GM19455 (cell line): Measurements from ENCODE around the gene OSBP.
"Not testable (repeated sequence)": the region's sequence is repeated elsewhere in the genome, so short reads cannot be mapped to it uniquely, and the experiment has no call there.

Experiments used
- ATAC-seq: cut with Tn5 transposase; IDR thresholded peaks from one replicate; pipeline ENCODE4 v1.9.1; 2021; ENCODE audit not compliant: unreplicated experiment

OSBP gene

GRCh38 chr11:59555601-59556114 lies 59.9 kb downstream of the OSBP start:
- ATAC-seq, result no peak

DNA sequence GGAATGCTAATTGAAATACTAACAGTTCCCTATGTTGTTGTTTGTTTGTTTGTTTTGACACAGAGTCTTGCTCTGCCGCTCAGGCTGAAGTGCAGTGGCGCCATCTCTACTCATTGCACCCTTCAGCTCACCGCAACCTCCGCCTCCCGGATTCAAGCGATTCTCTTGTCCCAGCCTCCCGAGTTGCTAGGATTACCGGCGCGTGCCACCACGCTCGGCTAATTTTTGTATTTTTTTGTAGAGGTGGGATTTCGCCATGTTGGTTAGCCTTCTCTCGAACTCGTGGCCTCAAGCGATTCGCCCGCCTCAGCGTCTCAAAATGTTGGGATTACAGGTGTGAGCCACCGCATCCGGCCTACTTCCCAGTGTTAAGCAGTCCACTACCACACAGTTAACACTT lies 62.3 kb downstream of the OSBP start:
- ATAC-seq, result no peak

DNA sequence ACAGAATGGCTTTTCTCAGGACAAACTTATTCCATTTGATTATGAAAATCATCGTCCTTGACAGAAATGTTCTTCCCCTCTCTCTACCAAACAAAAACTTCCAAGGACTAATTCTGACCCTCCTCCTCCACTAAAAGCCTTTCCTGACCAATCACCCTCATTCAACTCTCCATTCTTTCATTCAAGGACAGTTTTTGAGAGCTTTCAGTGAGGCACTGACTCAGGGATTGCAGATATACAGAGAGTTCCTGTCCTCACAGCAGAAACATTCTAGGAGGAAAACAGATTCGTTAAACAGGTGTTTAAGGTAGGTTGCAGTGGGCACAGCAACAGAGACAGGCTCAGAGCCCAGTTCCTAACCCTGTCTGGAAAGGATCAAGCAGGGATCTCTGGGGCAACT lies 62.7 kb downstream of the OSBP start:
- no peak for ATAC-seq

DNA sequence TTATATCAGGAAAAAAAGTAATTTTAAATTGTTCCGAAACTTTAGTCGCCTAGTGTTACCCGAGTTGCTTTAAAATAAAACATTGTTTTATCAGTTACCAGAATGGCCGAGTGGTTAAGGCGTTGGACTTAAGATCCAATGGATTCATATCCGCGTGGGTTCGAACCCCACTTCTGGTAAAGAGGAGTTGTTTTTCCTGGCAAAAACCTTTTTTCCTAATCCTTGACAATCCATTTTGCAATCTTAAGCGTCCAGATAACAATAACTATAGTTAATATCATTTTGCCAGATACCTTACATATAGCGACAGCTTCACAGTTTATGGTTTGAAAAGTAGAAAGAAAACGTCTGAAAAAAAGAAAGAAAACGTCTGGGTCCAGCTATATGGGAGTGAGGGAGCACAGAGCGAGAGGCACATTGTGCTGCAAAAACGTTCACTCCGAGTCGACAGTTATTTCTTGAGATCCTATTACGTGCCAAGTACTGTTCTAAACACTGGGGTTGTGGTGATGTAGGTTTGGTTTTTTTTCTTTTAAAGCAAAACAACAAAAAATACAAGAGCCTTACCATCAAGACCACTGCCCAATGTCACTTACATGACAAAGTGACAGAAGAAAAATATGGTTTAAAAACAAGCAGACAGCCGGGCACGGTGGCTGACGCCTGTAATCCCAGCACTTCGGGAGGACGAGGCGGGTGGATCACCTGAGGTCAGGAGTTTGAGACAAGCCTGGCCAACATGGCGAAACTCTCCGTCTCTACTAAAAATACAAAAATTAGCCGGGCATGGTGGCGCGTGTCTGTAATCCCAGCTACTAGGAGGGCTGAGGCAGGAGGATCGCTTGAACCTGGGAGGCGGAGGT lies 63.7 kb downstream of the OSBP start:
- no peak for ATAC-seq

- peak; percentile 41 for ATAC-seq
Measured at GRCh38 chr11:59550842-59551658, 64.5 kb downstream of the OSBP start.

- ATAC-seq, result peak; percentile 86
Measured at GRCh38 chr11:59550368-59550841, 65.2 kb downstream of the OSBP start.

DNA sequence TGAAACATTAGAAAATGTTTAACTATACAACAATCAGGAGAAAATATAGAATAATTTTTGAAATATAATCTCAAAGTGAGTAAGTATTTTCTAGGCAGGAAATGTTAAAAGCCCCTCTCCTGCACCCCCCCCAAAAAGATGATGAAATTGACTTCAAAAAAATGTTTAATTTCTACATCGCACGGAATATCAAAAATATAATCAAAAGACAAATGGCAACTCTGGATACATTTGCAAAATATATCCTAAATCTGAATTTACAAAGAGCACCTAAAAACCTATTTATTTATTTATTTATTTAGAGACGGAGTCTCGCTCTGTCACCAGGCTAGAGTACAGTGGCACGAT lies 67.3 kb downstream of the OSBP start:
- ATAC-seq, result no peak

- not testable (repeated sequence) for ATAC-seq
Measured at GRCh38 chr11:59547605-59548308, 67.8 kb downstream of the OSBP start.

DNA sequence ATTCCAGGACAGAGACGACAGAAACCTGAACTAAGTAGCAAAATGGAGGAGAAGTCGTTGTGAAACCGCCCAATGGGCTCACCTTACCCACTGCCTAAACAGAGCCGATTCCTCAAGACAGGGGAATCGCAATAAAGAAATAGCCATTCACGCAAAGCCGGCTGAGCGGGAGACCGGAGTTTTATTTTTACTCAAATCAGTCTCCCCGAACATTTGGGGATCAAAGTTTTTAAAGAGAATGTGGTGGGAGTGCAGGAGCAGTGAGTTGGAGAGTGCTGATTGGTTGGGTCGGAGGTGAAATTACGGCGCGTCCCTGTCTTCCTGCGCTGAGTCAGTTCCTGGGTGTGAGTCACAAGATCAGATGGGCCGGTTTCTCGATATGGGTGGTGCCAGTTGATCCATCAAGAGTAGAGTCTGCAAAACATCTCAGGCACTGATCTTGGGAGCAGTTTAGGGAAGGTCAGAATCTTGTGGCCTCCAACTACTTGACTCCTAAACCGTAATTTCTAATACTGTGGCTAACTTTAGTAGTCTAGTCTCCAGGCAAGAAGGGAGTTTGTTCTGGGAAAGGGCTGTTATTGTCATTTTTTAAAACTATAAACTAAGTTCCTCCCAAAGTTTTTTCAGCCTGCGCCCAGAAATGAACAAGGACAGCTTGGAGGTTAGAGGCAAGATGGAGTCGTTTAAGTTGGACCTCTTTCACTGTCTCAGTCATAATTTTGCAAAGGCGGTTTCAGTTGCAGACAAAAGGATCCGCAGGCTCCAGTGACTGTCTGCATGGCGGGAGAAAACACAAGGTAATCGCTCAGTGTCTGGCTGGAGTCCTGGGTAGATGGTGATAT lies 70.2 kb downstream of the OSBP start:
- ATAC-seq, result no peak

GRCh38 chr11:59544869-59545178 lies 70.8 kb downstream of the OSBP start:
- no peak for ATAC-seq

DNA sequence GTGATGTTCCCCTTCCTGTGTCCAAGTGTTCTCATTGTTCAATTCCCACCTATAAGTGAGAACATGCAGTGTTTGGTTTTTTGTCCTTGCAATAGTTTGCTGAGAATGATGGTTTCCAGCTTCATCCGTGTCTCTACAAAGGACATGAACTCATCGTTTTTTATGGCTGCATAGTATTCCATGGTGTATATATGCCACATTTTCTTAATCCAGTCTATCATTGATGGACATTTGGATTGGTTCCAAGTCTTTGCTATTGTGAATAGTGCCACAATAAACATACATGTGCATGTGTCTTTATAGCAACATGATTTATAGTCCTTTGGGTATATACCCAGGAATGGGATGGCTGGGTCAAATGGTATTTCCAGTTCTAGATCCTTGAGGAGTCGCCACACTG lies 71.9 kb downstream of the OSBP start:
- not testable (repeated sequence) for ATAC-seq

- ATAC-seq, result no peak
Measured at GRCh38 chr11:59542142-59542810, 73.3 kb downstream of the OSBP start.

DNA sequence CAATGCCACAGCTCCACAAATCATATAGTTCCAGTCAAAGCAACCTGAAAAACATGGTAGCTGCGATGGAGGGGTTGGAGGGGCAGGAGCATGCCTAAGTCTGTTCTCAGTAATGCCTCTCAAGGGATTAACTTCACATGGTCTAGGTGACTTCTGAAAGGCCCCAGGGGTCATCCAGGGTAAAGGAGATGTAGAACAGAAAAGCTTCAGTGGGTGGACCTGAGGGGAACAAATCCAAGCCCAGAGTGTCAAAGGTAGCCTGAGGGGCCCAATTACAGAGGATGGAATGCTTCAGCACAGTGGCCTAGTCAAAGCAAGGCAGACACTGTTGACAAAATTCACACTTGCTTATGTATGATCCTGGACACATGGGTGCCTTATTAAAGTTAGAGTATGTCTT lies 80.9 kb downstream of the OSBP start:
- no peak for ATAC-seq

- no peak for ATAC-seq
Measured at GRCh38 chr11:59532620-59533019, 83.0 kb downstream of the OSBP start.

GRCh38 chr11:59528711-59529110 lies 86.9 kb downstream of the OSBP start:
- ATAC-seq, result no peak
